Body of pancreas (tissue), 4 donors: Measurements from ENCODE around the gene TMEM178B.

ENCODE experiments used
- POLR2A ChIP-seq, 3 donors: fragments of 450-650 bp; IDR thresholded peaks; one replicate each; pipeline ENCODE4 v1.6.1; 2016; ENCODE audit warnings: antibody characterized with exemption in 3 of 3, mild to moderate bottlenecking in 2 of 3
- TF ChIP-seq, protein P1 (sequence below), 7 experiments: fragments of 450-650 bp in 4 of 7; fragments of 200-600 bp in 3 of 7; sonication (generic) in 3 of 7; IDR thresholded peaks; one replicate each; pipeline ENCODE4 v1.5.1; 2016 to 2019; ENCODE audit warnings: antibody characterized with exemption in 7 of 7

GRCh38 chr7:141349338-141349737 is 275.5 kb downstream of the TMEM178B start:
- TF ChIP-seq, protein P1, sequence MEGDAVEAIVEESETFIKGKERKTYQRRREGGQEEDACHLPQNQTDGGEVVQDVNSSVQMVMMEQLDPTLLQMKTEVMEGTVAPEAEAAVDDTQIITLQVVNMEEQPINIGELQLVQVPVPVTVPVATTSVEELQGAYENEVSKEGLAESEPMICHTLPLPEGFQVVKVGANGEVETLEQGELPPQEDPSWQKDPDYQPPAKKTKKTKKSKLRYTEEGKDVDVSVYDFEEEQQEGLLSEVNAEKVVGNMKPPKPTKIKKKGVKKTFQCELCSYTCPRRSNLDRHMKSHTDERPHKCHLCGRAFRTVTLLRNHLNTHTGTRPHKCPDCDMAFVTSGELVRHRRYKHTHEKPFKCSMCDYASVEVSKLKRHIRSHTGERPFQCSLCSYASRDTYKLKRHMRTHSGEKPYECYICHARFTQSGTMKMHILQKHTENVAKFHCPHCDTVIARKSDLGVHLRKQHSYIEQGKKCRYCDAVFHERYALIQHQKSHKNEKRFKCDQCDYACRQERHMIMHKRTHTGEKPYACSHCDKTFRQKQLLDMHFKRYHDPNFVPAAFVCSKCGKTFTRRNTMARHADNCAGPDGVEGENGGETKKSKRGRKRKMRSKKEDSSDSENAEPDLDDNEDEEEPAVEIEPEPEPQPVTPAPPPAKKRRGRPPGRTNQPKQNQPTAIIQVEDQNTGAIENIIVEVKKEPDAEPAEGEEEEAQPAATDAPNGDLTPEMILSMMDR (IDR thresholded peaks at IDR 0.05): no peak
- TF ChIP-seq POLR2A (IDR thresholded peaks at IDR 0.05): no peak
